Measurements from ENCODE around the gene CNPY2. TPM values are rescaled to one million over a fixed set of nuclear protein-coding genes. Genes with fewer than 3 reads are reported as not detected.

CNPY2 gene
- polyA plus RNA-seq, 2 of the 4 experiments (the other 2 are of a cell fraction): 158 to 218 TPM

DNA sequence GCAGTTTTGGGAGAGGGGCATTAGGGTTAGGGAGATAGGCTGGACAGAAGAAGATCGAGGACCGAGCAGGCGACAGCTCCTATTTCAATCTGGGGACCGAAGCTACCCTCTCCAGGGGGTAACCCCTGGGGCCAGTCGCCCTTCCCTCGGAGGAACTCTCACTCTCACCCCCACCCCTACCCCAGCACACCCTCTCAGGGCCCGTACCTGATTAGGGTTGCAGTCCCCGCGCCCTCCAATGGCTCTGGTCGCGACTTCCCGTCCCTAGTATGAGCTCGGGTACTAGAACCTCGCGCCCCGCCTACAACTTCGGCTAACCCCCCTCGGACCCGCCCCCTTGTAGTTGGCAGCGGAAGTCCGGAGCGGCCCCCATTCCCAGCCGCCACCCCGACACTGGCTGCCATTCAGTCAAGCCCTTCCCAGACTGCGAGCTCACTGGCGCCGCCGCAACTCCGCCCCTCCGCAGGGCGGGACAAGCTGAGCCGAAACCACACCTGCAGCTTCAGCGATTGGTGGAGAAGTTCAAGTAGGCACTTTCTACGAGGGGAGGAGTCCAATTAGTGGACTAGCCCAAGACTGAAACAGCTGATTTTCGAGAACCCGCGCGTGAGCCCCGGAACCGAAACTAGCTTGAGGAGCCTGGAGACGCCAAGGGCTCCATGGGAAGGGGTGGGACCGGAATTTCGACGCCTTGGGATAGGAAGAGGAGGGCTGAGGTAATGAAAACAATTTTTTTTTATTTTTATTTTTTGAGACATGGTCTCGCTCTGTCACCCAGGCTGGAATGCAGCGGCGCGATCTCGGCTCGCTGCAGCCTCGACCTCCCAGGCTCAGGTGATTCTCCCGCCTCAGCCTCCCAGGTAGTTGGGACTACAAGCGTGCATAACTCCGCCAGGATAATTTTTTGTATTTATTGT lies 44.3 kb upstream of the CNPY2 start, which contains the start of gene STAT2:
STAT2 (minus strand) TSS at position 257 of the 917 bp plus-strand sequence. CDS start 3,536 bp downstream, outside the sequence.
- FAIRE-seq: peak; percentile 86
- Histone ChIP-seq H3K9me3 (no peaks in the 10 kb centered on the region), H3K4me3 (peak within 1 kb of the TSS; percentile 75), H3K4me2 (peak within 1 kb of the TSS; percentile 82), H3K4me1 (peaks cover 8% of the 10 kb centered on the region), H3K27ac (peak within 1 kb of the TSS; percentile 76 to 89)
- WGBS (ENCODE audit: missing lambda C conversion rate): 1% methylated on average over 41 of the region's 54 CpGs
- ATAC-seq: peak; percentile 98 to 99
- POLR2A ChIA-PET: interaction anchor here (0.5 to 2.3 kb wide), 13 partner anchors 10 to 256 kb away, joined by 3 to 21 read pairs (median 5); partner anchors contain the start of genes CNPY2, PA2G4, PAN2 and RNF41
- CTCF ChIA-PET: interaction anchor here (0.8 to 2.3 kb wide), 11 partner anchors 9 to 171 kb away, joined by 3 to 8 read pairs (median 4); partner anchors contain the start of genes CNPY2 and SMARCC2
- peak; percentile 98 to 100 for DNase-seq (ENCODE audit: low read depth in 1 of 2, low spot score in 1 of 2)
- no peak for TF ChIP-seq HOXB5 (CRISPR knock-in tag; IDR thresholded peaks at IDR 0.05)
- TF ChIP-seq NFE2L2 (conservative IDR thresholded peaks at IDR 0.05; ENCODE audit: low read length): no peak
- TF ChIP-seq MAFK (IDR thresholded peaks at IDR 0.05; ENCODE audit: partially characterized antibody): peak; percentile 89
- peak; percentile 56; the same call in 1 of the 2 replicates for TF ChIP-seq RFX5 (IDR thresholded peaks at IDR 0.05)
- no peak for TF ChIP-seq HDAC2 (IDR thresholded peaks at IDR 0.05)
- no peak for TF ChIP-seq MAZ (IDR thresholded peaks at IDR 0.05; ENCODE audit: borderline replicate concordance, low read depth, low read length)
- TF ChIP-seq ESRRA (IDR thresholded peaks at IDR 0.05; ENCODE audit: borderline replicate concordance, low read length): no peak
- TF ChIP-seq CBX2 (IDR thresholded peaks at IDR 0.05; ENCODE audit: borderline replicate concordance, low read depth): no peak
- TF ChIP-seq, protein P1, sequence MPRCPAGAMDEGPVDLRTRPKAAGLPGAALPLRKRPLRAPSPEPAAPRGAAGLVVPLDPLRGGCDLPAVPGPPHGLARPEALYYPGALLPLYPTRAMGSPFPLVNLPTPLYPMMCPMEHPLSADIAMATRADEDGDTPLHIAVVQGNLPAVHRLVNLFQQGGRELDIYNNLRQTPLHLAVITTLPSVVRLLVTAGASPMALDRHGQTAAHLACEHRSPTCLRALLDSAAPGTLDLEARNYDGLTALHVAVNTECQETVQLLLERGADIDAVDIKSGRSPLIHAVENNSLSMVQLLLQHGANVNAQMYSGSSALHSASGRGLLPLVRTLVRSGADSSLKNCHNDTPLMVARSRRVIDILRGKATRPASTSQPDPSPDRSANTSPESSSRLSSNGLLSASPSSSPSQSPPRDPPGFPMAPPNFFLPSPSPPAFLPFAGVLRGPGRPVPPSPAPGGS (IDR thresholded peaks at IDR 0.05): no peak
- TF ChIP-seq CHD4 (IDR thresholded peaks at IDR 0.05; ENCODE audit: borderline replicate concordance): no peak
- no peak for TF ChIP-seq HOXA7 (CRISPR knock-in tag; IDR thresholded peaks at IDR 0.05)
- TF ChIP-seq BHLHE40 (IDR thresholded peaks at IDR 0.05; ENCODE audit: low read depth, low read length): peak; percentile 74
- peak; percentile 64; the same call in 1 of the 2 replicates for TF ChIP-seq GATA3 (IDR thresholded peaks at IDR 0.05; ENCODE audit: borderline replicate concordance)
- peak; percentile 74 for TF ChIP-seq POLR2A (IDR thresholded peaks at IDR 0.05; ENCODE audit: low read length)
- no peak for TF ChIP-seq ZSCAN20 (CRISPR knock-in tag; IDR thresholded peaks at IDR 0.05)
- TF ChIP-seq NPAS2 (CRISPR knock-in tag; IDR thresholded peaks at IDR 0.05; ENCODE audit: borderline replicate concordance): no peak
- TF ChIP-seq, protein P2, sequence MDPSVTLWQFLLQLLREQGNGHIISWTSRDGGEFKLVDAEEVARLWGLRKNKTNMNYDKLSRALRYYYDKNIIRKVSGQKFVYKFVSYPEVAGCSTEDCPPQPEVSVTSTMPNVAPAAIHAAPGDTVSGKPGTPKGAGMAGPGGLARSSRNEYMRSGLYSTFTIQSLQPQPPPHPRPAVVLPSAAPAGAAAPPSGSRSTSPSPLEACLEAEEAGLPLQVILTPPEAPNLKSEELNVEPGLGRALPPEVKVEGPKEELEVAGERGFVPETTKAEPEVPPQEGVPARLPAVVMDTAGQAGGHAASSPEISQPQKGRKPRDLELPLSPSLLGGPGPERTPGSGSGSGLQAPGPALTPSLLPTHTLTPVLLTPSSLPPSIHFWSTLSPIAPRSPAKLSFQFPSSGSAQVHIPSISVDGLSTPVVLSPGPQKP (IDR thresholded peaks at IDR 0.05; ENCODE audit: low read depth, low read length): no peak
- no peak for TF ChIP-seq HEYL (CRISPR knock-in tag; IDR thresholded peaks at IDR 0.05)
- TF ChIP-seq HOXB13 (CRISPR knock-in tag; IDR thresholded peaks at IDR 0.05; ENCODE audit: low read depth): no peak
- no peak for TF ChIP-seq RNF2 (IDR thresholded peaks at IDR 0.05; ENCODE audit: borderline replicate concordance, low read depth)
- TF ChIP-seq FOSL2 (IDR thresholded peaks at IDR 0.05): no peak
- TF ChIP-seq FOSL2 (CRISPR knock-in tag; IDR thresholded peaks at IDR 0.05): no peak
- TF ChIP-seq KDM1A (IDR thresholded peaks at IDR 0.05; ENCODE audit: low read depth): no peak
- TF ChIP-seq, protein P3, sequence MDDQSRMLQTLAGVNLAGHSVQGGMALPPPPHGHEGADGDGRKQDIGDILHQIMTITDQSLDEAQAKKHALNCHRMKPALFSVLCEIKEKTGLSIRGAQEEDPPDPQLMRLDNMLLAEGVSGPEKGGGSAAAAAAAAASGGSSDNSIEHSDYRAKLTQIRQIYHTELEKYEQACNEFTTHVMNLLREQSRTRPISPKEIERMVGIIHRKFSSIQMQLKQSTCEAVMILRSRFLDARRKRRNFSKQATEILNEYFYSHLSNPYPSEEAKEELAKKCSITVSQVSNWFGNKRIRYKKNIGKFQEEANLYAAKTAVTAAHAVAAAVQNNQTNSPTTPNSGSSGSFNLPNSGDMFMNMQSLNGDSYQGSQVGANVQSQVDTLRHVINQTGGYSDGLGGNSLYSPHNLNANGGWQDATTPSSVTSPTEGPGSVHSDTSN (IDR thresholded peaks at IDR 0.05): peak; percentile 82
- no peak for TF ChIP-seq MYC (IDR thresholded peaks at IDR 0.05; ENCODE audit: borderline replicate concordance, low read length)
- TF ChIP-seq JUN (IDR thresholded peaks at IDR 0.05): peak; percentile 36 to 61; a peak in 2 of 5 replicates
- no peak for TF ChIP-seq CHD2 (IDR thresholded peaks at IDR 0.05; ENCODE audit: low read length, partially characterized antibody)
- TF ChIP-seq, protein P4, sequence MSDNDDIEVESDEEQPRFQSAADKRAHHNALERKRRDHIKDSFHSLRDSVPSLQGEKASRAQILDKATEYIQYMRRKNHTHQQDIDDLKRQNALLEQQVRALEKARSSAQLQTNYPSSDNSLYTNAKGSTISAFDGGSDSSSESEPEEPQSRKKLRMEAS (IDR thresholded peaks at IDR 0.05): peak; percentile 91
- no peak for TF ChIP-seq FOSB (CRISPR knock-in tag; IDR thresholded peaks at IDR 0.05)
- no peak for TF ChIP-seq EP300 (IDR thresholded peaks at IDR 0.05)
- TF ChIP-seq KDM5A (IDR thresholded peaks at IDR 0.05): no peak
- no peak for TF ChIP-seq TP53 (CRISPR knock-in tag; IDR thresholded peaks at IDR 0.05)
- peak; percentile 47; the same call in 1 of the 2 replicates for TF ChIP-seq PHF8 (IDR thresholded peaks at IDR 0.05; ENCODE audit: borderline replicate concordance, low read depth)
- TF ChIP-seq FOXS1 (CRISPR knock-in tag; IDR thresholded peaks at IDR 0.05): no peak
- no peak for TF ChIP-seq TFCP2L1 (CRISPR knock-in tag; IDR thresholded peaks at IDR 0.05)
- TF ChIP-seq, protein P5, sequence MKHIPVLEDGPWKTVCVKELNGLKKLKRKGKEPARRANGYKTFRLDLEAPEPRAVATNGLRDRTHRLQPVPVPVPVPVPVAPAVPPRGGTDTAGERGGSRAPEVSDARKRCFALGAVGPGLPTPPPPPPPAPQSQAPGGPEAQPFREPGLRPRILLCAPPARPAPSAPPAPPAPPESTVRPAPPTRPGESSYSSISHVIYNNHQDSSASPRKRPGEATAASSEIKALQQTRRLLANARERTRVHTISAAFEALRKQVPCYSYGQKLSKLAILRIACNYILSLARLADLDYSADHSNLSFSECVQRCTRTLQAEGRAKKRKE (CRISPR knock-in tag; IDR thresholded peaks at IDR 0.05; ENCODE audit: low read depth): no peak
- TF ChIP-seq SMC3 (IDR thresholded peaks at IDR 0.05): no peak
- TF ChIP-seq, protein P6, sequence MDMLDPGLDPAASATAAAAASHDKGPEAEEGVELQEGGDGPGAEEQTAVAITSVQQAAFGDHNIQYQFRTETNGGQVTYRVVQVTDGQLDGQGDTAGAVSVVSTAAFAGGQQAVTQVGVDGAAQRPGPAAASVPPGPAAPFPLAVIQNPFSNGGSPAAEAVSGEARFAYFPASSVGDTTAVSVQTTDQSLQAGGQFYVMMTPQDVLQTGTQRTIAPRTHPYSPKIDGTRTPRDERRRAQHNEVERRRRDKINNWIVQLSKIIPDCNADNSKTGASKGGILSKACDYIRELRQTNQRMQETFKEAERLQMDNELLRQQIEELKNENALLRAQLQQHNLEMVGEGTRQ (IDR thresholded peaks at IDR 0.05): 0 out of 2 replicates have a peak, but pooled peaks have one; percentile 33

Measured in A549 (cell line).